Body of pancreas (tissue), 4 donors: ENCODE measurements around the gene PNPLA6. TPM values are rescaled to one million over a fixed set of nuclear protein-coding genes. Genes with fewer than 3 reads are reported as not detected.
A peak's percentile ranks its signal among the peaks of the same experiment; 100 is the strongest.

ENCODE experiments used
- ATAC-seq: fragments of 150-250 bp; one replicate; pipeline ENCODE4 v1.9.1; 2016
- DNase-seq, 4 donors: peaks; one replicate each; pipeline ENCODE4 v3.0.0-alpha.2; 2019
- H3K27ac ChIP-seq, 4 donors: fragments of 200-600 bp; sonication (generic); 1 replicate in 3 of 4; 2 replicates in 1 of 4; pipeline versions ENCODE4 v1.5.1 to v1.6.1; 2016 to 2019; ENCODE audit warnings: mild to moderate bottlenecking in 1 of 4, mixed read lengths in 1 of 4, moderate library complexity in 1 of 4
- H3K27me3 ChIP-seq, 2 donors: fragments of 200-600 bp; sonication (generic); one replicate each; pipeline ENCODE4 v1.6.0; 2016; ENCODE audit warnings: mild to moderate bottlenecking in 1 of 2
- H3K36me3 ChIP-seq, 2 donors: fragments of 200-600 bp; sonication (generic); replicated peaks in 1 of 2; 2 replicates each; pipeline ENCODE4 v1.5.1; 2016; ENCODE audit warnings: low read depth in 2 of 2; ENCODE audit not compliant: insufficient read depth in 1 of 2
- H3K4me1 ChIP-seq: fragments of 200-600 bp; sonication (generic); one replicate; pipeline ENCODE4 v1.6.0; 2016
- H3K4me3 ChIP-seq, 2 donors: fragments of 200-600 bp; sonication (generic); 1 replicate in 1 of 2; 2 replicates in 1 of 2; pipeline ENCODE4 v1.5.1; 2016 to 2019
- H3K9me3 ChIP-seq, 3 donors: fragments of 200-600 bp; sonication (generic); 1 replicate in 2 of 3; 2 replicates in 1 of 3; pipeline ENCODE4 v1.5.1; 2016
- POLR2A ChIP-seq, 3 donors: fragments of 450-650 bp; IDR thresholded peaks; one replicate each; pipeline ENCODE4 v1.6.1; 2016; ENCODE audit warnings: antibody characterized with exemption in 3 of 3, mild to moderate bottlenecking in 2 of 3
- WGBS, 2 donors: methylation state at CpG; one replicate each; pipeline ENCODE4 v1.1.5; 2017; 5-methylcytosine and 5-hydroxymethylcytosine counted together
- intact Hi-C: fragments of 100-400 bp; cut with DNase I; formaldehyde crosslinking; loops from one replicate; pipeline ENCODE4 v1.15.1; 2023
- total RNA-seq, 2 donors: library from RNA; depleted of rRNA; stranded (reverse); fragments of >200 nt; gene quantifications; one replicate each; pipeline ENCODE4 v1.1.0, GENCODE V29; 2016
- TF ChIP-seq, protein P1 (sequence below), 7 experiments: fragments of 450-650 bp in 4 of 7; fragments of 200-600 bp in 3 of 7; sonication (generic) in 3 of 7; IDR thresholded peaks; one replicate each; pipeline ENCODE4 v1.5.1; 2016 to 2019; ENCODE audit warnings: antibody characterized with exemption in 7 of 7

Gene PNPLA6
- total RNA-seq, 2 donors from 2014 or later, result 43.8 to 52.1 TPM

DNA sequence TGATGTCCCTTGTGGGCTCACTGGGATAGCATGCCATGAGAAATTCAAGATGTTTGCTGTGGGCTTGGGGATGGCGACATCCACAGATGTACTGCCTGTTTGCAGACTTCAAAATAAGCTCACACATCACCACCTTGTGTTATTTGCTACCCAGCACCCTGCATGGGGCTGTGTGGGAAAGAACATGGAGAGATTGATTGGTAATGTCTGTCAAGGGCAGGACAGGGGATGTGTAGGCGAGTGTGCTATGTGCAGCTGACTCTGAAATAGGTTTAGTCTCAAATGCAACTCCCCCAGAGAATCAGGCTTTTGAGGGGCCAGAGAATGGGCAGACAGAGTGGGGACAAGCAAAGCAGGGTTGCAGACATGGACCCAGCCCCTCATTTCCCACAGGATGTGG is 24.7 kb downstream of the PNPLA6 start:
- no peaks in the 10 kb centered on the region for H3K4me1 ChIP-seq
- intact Hi-C loops, result loop anchor here (10.0 kb wide), 1 partner anchor 205 kb away; no protein-coding TSS in a partner anchor
- ATAC-seq (no peak), DNase-seq (no peak)
- peaks cover 4 to 17% of the 10 kb centered on the region in 2 donors for H3K36me3 ChIP-seq
- TF ChIP-seq POLR2A (IDR thresholded peaks at IDR 0.05), result no peak
- TF ChIP-seq, protein P1, sequence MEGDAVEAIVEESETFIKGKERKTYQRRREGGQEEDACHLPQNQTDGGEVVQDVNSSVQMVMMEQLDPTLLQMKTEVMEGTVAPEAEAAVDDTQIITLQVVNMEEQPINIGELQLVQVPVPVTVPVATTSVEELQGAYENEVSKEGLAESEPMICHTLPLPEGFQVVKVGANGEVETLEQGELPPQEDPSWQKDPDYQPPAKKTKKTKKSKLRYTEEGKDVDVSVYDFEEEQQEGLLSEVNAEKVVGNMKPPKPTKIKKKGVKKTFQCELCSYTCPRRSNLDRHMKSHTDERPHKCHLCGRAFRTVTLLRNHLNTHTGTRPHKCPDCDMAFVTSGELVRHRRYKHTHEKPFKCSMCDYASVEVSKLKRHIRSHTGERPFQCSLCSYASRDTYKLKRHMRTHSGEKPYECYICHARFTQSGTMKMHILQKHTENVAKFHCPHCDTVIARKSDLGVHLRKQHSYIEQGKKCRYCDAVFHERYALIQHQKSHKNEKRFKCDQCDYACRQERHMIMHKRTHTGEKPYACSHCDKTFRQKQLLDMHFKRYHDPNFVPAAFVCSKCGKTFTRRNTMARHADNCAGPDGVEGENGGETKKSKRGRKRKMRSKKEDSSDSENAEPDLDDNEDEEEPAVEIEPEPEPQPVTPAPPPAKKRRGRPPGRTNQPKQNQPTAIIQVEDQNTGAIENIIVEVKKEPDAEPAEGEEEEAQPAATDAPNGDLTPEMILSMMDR (IDR thresholded peaks at IDR 0.05), result no peak
- H3K27me3 ChIP-seq, result no peaks in the 10 kb centered on the region
- no peak overlapping the region for H3K4me3 ChIP-seq
- WGBS, 2 donors, result 90 to 97% methylated on average over 2 of the region's 2 CpGs
- H3K27ac ChIP-seq, result no peak overlapping the region
- H3K9me3 ChIP-seq, result no peaks in the 10 kb centered on the region

DNA sequence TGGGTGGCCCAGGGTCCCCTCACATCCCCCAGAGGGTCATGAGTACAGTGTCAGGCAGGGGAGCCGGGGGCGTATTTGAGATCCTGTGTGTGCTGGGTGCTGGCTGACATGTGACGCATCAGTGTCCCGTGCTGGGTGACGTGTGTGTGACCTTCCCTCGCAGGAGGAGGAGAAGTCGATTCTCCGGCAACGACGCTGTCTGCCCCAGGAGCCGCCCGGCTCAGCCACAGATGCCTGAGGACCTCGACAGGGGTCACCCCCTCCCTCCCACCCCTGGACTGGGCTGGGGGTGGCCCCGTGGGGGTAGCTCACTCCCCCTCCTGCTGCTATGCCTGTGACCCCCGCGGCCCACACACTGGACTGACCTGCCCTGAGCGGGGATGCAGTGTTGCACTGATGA is 25.8 kb downstream of the PNPLA6 start:
- ATAC-seq, result no peak
- intact Hi-C loops, result loop anchor here (10.0 kb wide), 1 partner anchor 207 kb away; no protein-coding TSS in a partner anchor
- 80 to 90% methylated on average over 11 to 16 of the region's 17 CpGs for WGBS, 2 donors
- no peak overlapping the region for H3K4me3 ChIP-seq
- no peaks in the 10 kb centered on the region for H3K4me1 ChIP-seq
- no peaks in the 10 kb centered on the region for H3K9me3 ChIP-seq
- peaks cover 4 to 16% of the 10 kb centered on the region in 2 donors for H3K36me3 ChIP-seq
- no peak overlapping the region for H3K27ac ChIP-seq
- H3K27me3 ChIP-seq, result no peaks in the 10 kb centered on the region
- TF ChIP-seq POLR2A (IDR thresholded peaks at IDR 0.05), result no peak
- TF ChIP-seq, protein P1 (IDR thresholded peaks at IDR 0.05), result no peak
- DNase-seq, result no peak

DNA sequence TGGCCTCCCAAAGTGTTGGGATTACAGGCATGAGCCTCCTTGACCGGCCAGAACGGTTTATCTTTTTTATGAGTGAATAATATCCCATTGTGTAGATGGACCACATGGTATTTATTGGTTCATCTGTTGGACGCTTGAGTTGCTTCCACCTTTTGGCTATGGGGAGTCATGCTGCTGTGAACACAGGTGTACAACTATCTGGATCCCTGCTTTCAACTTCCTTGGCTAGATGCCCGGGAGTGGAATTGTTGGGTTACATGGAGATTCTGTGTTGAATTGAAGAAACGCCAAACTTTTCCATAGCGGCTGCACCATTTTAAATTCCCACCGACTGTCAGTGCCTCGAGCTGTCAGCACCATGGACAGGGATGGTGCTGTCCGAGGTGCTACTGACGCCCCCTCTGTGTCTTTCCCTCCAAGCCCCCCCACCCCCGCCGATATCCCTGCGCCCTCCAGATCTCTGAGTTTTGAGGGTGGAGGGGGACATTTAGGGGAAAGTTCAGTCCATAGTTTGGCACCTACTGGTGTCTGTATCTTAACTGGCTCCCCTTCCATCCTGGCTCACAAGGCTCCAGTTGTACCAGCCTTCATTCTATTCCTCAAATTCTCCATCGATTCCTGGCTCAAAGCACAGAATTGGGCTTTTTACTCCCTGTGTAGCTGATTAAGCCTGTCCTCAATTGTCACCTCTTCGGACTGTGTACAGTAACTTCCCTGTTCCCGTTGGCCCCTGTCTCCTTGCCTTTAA is 27.3 kb downstream of the PNPLA6 start:
- H3K27ac ChIP-seq, result no peak overlapping the region
- no peak for ATAC-seq
- H3K4me1 ChIP-seq, result no peaks in the 10 kb centered on the region
- DNase-seq, result peak in 2 of 4 donors; percentile 15 to 27
- peaks cover 3 to 7% of the 10 kb centered on the region in 2 donors for H3K36me3 ChIP-seq
- intact Hi-C loops, result loop anchor here (10.0 kb wide), 1 partner anchor 208 kb away; no protein-coding TSS in a partner anchor
- 39 to 62% methylated on average over 7 to 16 of the region's 16 CpGs for WGBS, 2 donors
- no peaks in the 10 kb centered on the region for H3K9me3 ChIP-seq
- no peak overlapping the region for H3K4me3 ChIP-seq
- TF ChIP-seq POLR2A (IDR thresholded peaks at IDR 0.05), result no peak
- TF ChIP-seq, protein P1 (IDR thresholded peaks at IDR 0.05), result no peak
- H3K27me3 ChIP-seq, result no peaks in the 10 kb centered on the region

DNA sequence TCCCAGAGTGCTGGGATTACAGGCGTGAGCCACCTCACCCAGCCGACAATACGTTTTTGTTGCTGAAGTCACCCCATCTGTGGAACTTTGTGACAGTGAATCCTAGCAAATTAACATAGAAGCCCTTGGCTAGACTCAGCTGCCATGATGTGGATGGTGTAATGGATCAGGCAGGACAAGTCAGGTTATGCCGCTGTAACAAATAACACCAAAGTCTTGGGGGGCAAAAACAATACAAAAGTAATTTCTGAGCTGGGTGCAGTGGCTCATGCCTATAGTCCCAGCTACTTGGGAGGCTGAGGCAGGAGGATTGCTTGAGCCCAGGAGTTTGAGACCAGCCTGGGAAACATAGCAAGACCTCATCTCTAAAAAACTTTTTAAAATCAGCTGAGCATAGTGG is 29.3 kb downstream of the PNPLA6 start:
- Histone ChIP-seq H3K36me3 (no peaks in the 10 kb centered on the region), H3K4me1 (no peaks in the 10 kb centered on the region), H3K27ac (no peak overlapping the region), H3K4me3 (no peak overlapping the region), H3K27me3 (no peaks in the 10 kb centered on the region), H3K9me3 (no peaks in the 10 kb centered on the region)
- DNase-seq (no peak), ATAC-seq (no peak)
- 78 to 84% methylated on average over 4 of the region's 4 CpGs for WGBS, 2 donors
- TF ChIP-seq, protein P1 (IDR thresholded peaks at IDR 0.05), result no peak
- no peak for TF ChIP-seq POLR2A (IDR thresholded peaks at IDR 0.05)
- intact Hi-C loops, result loop anchor here (5.0 to 10.0 kb wide), 3 partner anchors 112 to 237 kb away; partner anchors contain the start of gene MCEMP1
